ENCODE measurements around the gene DUSP1. TPM values are rescaled to one million over a fixed set of nuclear protein-coding genes. Genes with fewer than 3 reads are reported as not detected.
"Not testable (repeated sequence)": the region's sequence is repeated elsewhere in the genome, so short reads cannot be mapped to it uniquely, and the experiment has no call there.

Gene DUSP1
- total RNA-seq, 1 donor from 2014 or later, result 21.2 TPM

GRCh38 chr5:172785429-172786088 is 14.6 kb upstream of the DUSP1 start:
- no peak for ATAC-seq (ENCODE audit: low read depth)
- Mint-ChIP-seq H3K27me3 (no peaks in the 10 kb centered on the region), H3K9me3 (no peaks in the 10 kb centered on the region), H3K4me3 (no peak overlapping the region), H3K36me3 (ENCODE audit: low read depth) (no peaks in the 10 kb centered on the region), H3K27ac (no peak overlapping the region), H3K4me1 (peaks cover 6% of the 10 kb centered on the region)
- no peak for DNase-seq
- no peak for TF ChIP-seq CTCF (IDR thresholded peaks at IDR 0.05)
- CTCF ChIA-PET, result no interaction called here
- intact Hi-C loops (cut with micrococcal nuclease), result no loop called here
- POLR2A ChIA-PET, result interaction anchor here (1.3 kb wide), 1 partner anchor 14 kb away, joined by 4 read pairs; no protein-coding TSS in a partner anchor

- H3K27me3 Mint-ChIP-seq; H3K9me3 Mint-ChIP-seq; POLR2A ChIA-PET; CTCF ChIA-PET; intact Hi-C loops (cut with micrococcal nuclease); H3K4me1 Mint-ChIP-seq; H3K36me3 Mint-ChIP-seq (ENCODE audit: low read depth); DNase-seq; H3K27ac Mint-ChIP-seq; H3K4me3 Mint-ChIP-seq; ATAC-seq (ENCODE audit: low read depth): not testable (repeated sequence)
Measured at GRCh38 chr5:172784162-172784561, 13.2 kb upstream of the DUSP1 start.

- DNase-seq; H3K4me3 Mint-ChIP-seq; H3K27me3 Mint-ChIP-seq; H3K4me1 Mint-ChIP-seq; H3K36me3 Mint-ChIP-seq (ENCODE audit: low read depth); CTCF ChIA-PET; intact Hi-C loops (cut with micrococcal nuclease); POLR2A ChIA-PET; ATAC-seq (ENCODE audit: low read depth); H3K9me3 Mint-ChIP-seq; H3K27ac Mint-ChIP-seq: not testable (repeated sequence)
Measured at GRCh38 chr5:172783319-172783718, 12.3 kb upstream of the DUSP1 start.

- TF ChIP-seq CTCF (IDR thresholded peaks at IDR 0.05), result no peak
- intact Hi-C loops (cut with micrococcal nuclease), result no loop called here
- Mint-ChIP-seq H3K4me3 (no peak overlapping the region), H3K4me1 (peaks cover 12% of the 10 kb centered on the region), H3K9me3 (no peaks in the 10 kb centered on the region), H3K36me3 (ENCODE audit: low read depth) (no peaks in the 10 kb centered on the region), H3K27me3 (no peaks in the 10 kb centered on the region), H3K27ac (no peak overlapping the region)
- POLR2A ChIA-PET, result no interaction called here
- DNase-seq (no peak), ATAC-seq (ENCODE audit: low read depth) (no peak)
- CTCF ChIA-PET, result interaction anchor here (1.0 kb wide), 1 partner anchor 10 kb away, joined by 5 read pairs; no protein-coding TSS in a partner anchor
Measured at GRCh38 chr5:172782169-172783039, 11.4 kb upstream of the DUSP1 start.

GRCh38 chr5:172779691-172780341 is 8.8 kb upstream of the DUSP1 start:
- Mint-ChIP-seq H3K36me3 (ENCODE audit: low read depth) (no peaks in the 10 kb centered on the region), H3K27ac (no peak overlapping the region), H3K27me3 (no peaks in the 10 kb centered on the region), H3K4me3 (no peak overlapping the region), H3K9me3 (no peaks in the 10 kb centered on the region), H3K4me1 (peaks cover 24% of the 10 kb centered on the region)
- ATAC-seq (ENCODE audit: low read depth) (no peak), DNase-seq (no peak)
- intact Hi-C loops (cut with micrococcal nuclease), result no loop called here
- ChIA-PET POLR2A (interaction anchor here (0.7 to 1.4 kb wide), 6 partner anchors 9 to 603 kb away, joined by 3 to 14 read pairs (median 3); partner anchors contain the start of gene DUSP1), CTCF (no interaction called here)
- no peak for TF ChIP-seq CTCF (IDR thresholded peaks at IDR 0.05)

Measured in activated B cell treated with CpG ODN at 0.5 μM for 24 hours (primary cell).